ENCODE results near the gene PEX12.
A peak's percentile ranks its signal among the peaks of the same experiment; 100 is the strongest.
"Not testable (repeated sequence)": the region's sequence is repeated elsewhere in the genome, so short reads cannot be mapped to it uniquely, and the experiment has no call there.

The PEX12 gene
- 4.7 to 9.7 (median 7.3) reads per million in 3 donors for total RNA-seq

GRCh38 chr17:35578197-35578928, at the start of gene PEX12:
TSS of gene PEX12 (minus strand) at chr17:35578571. CDS start at chr17:35578021, 550 bp downstream.
- peak within 1 kb of the TSS; percentile 90 for H3K4me3 ChIP-seq (ENCODE audit: insufficient read depth, low read depth, low read length, poor library complexity, severe bottlenecking)
- H3K4me1 ChIP-seq (ENCODE audit: control insufficient read depth, insufficient read depth, low read length, poor library complexity, severe bottlenecking) = peaks cover 16% of the 10 kb centered on the region
- DNase-seq = peak; percentile 78 to 86 (median 83)
- no peaks in the 10 kb centered on the region for H3K9me3 ChIP-seq (ENCODE audit: control insufficient read depth, low read length)
- peak within 1 kb of the TSS; percentile 96 for H3K27ac ChIP-seq (ENCODE audit: insufficient read depth, low read length, poor library complexity, severe bottlenecking)
- peaks cover 21% of the 10 kb centered on the region for H3K36me3 ChIP-seq (ENCODE audit: control insufficient read depth, insufficient read depth, low read length)
- no peaks in the 10 kb centered on the region for H3K27me3 ChIP-seq (replicated peaks; ENCODE audit: control insufficient read depth, insufficient read depth, low read length, poor library complexity, severe bottlenecking)

- no peaks in the 10 kb centered on the region for H3K27me3 ChIP-seq (replicated peaks; ENCODE audit: control insufficient read depth, insufficient read depth, low read length, poor library complexity, severe bottlenecking)
- no peak for DNase-seq
- no peaks in the 10 kb centered on the region for H3K9me3 ChIP-seq (ENCODE audit: control insufficient read depth, low read length)
- no peaks in the 10 kb centered on the region for H3K4me1 ChIP-seq (ENCODE audit: control insufficient read depth, insufficient read depth, low read length, poor library complexity, severe bottlenecking)
- peaks cover 61% of the 10 kb centered on the region for H3K36me3 ChIP-seq (ENCODE audit: control insufficient read depth, insufficient read depth, low read length)
- no peak overlapping the region for H3K4me3 ChIP-seq (ENCODE audit: insufficient read depth, low read depth, low read length, poor library complexity, severe bottlenecking)
- H3K27ac ChIP-seq (ENCODE audit: insufficient read depth, low read length, poor library complexity, severe bottlenecking) = no peak overlapping the region
Observed at GRCh38 chr17:35627417-35627816, 49.0 kb upstream of the PEX12 start.

GRCh38 chr17:35621768-35622167, 43.4 kb upstream of the PEX12 start:
- Histone ChIP-seq H3K9me3 (ENCODE audit: control insufficient read depth, low read length) (no peaks in the 10 kb centered on the region), H3K4me3 (ENCODE audit: insufficient read depth, low read depth, low read length, poor library complexity, severe bottlenecking) (no peak overlapping the region), H3K4me1 (ENCODE audit: control insufficient read depth, insufficient read depth, low read length, poor library complexity, severe bottlenecking) (no peaks in the 10 kb centered on the region), H3K36me3 (ENCODE audit: control insufficient read depth, insufficient read depth, low read length) (peaks cover 28% of the 10 kb centered on the region), H3K27ac (ENCODE audit: insufficient read depth, low read length, poor library complexity, severe bottlenecking) (no peak overlapping the region), H3K27me3 (replicated peaks; ENCODE audit: control insufficient read depth, insufficient read depth, low read length, poor library complexity, severe bottlenecking) (no peaks in the 10 kb centered on the region)
- DNase-seq = no peak

GRCh38 chr17:35618628-35619027, 40.3 kb upstream of the PEX12 start:
- no peak for DNase-seq
- H3K27me3 ChIP-seq (replicated peaks; ENCODE audit: control insufficient read depth, insufficient read depth, low read length, poor library complexity, severe bottlenecking) = no peaks in the 10 kb centered on the region
- no peaks in the 10 kb centered on the region for H3K9me3 ChIP-seq (ENCODE audit: control insufficient read depth, low read length)

GRCh38 chr17:35617505-35617904, 39.1 kb upstream of the PEX12 start:
- Histone ChIP-seq H3K27me3 (replicated peaks; ENCODE audit: control insufficient read depth, insufficient read depth, low read length, poor library complexity, severe bottlenecking) (no peaks in the 10 kb centered on the region), H3K36me3 (ENCODE audit: control insufficient read depth, insufficient read depth, low read length) (peaks cover 6% of the 10 kb centered on the region), H3K4me1 (ENCODE audit: control insufficient read depth, insufficient read depth, low read length, poor library complexity, severe bottlenecking) (no peaks in the 10 kb centered on the region), H3K9me3 (ENCODE audit: control insufficient read depth, low read length) (no peaks in the 10 kb centered on the region), H3K27ac (ENCODE audit: insufficient read depth, low read length, poor library complexity, severe bottlenecking) (no peak overlapping the region), H3K4me3 (ENCODE audit: insufficient read depth, low read depth, low read length, poor library complexity, severe bottlenecking) (no peak overlapping the region)
- DNase-seq = no peak

More at GRCh38 chr17:35618628-35619027, 40.3 kb upstream of the PEX12 start:
- H3K4me3 ChIP-seq (ENCODE audit: insufficient read depth, low read depth, low read length, poor library complexity, severe bottlenecking) = no peak overlapping the region
- peaks cover 6% of the 10 kb centered on the region for H3K36me3 ChIP-seq (ENCODE audit: control insufficient read depth, insufficient read depth, low read length)
- no peaks in the 10 kb centered on the region for H3K4me1 ChIP-seq (ENCODE audit: control insufficient read depth, insufficient read depth, low read length, poor library complexity, severe bottlenecking)
- H3K27ac ChIP-seq (ENCODE audit: insufficient read depth, low read length, poor library complexity, severe bottlenecking) = no peak overlapping the region

GRCh38 chr17:35616536-35616935, 38.2 kb upstream of the PEX12 start:
- peaks cover 6% of the 10 kb centered on the region for H3K36me3 ChIP-seq (ENCODE audit: control insufficient read depth, insufficient read depth, low read length)

GRCh38 chr17:35614810-35615209, 36.4 kb upstream of the PEX12 start:
- Histone ChIP-seq H3K27ac (ENCODE audit: insufficient read depth, low read length, poor library complexity, severe bottlenecking) (no peak overlapping the region), H3K27me3 (replicated peaks; ENCODE audit: control insufficient read depth, insufficient read depth, low read length, poor library complexity, severe bottlenecking) (no peaks in the 10 kb centered on the region), H3K9me3 (ENCODE audit: control insufficient read depth, low read length) (no peaks in the 10 kb centered on the region), H3K36me3 (ENCODE audit: control insufficient read depth, insufficient read depth, low read length) (peaks cover 13% of the 10 kb centered on the region), H3K4me3 (ENCODE audit: insufficient read depth, low read depth, low read length, poor library complexity, severe bottlenecking) (no peak overlapping the region), H3K4me1 (ENCODE audit: control insufficient read depth, insufficient read depth, low read length, poor library complexity, severe bottlenecking) (no peaks in the 10 kb centered on the region)
- DNase-seq = no peak

More at GRCh38 chr17:35616536-35616935, 38.2 kb upstream of the PEX12 start:
- DNase-seq = no peak
- H3K9me3 ChIP-seq (ENCODE audit: control insufficient read depth, low read length) = no peaks in the 10 kb centered on the region
- H3K27ac ChIP-seq (ENCODE audit: insufficient read depth, low read length, poor library complexity, severe bottlenecking) = no peak overlapping the region
- no peaks in the 10 kb centered on the region for H3K27me3 ChIP-seq (replicated peaks; ENCODE audit: control insufficient read depth, insufficient read depth, low read length, poor library complexity, severe bottlenecking)
- H3K4me3 ChIP-seq (ENCODE audit: insufficient read depth, low read depth, low read length, poor library complexity, severe bottlenecking) = no peak overlapping the region
- no peaks in the 10 kb centered on the region for H3K4me1 ChIP-seq (ENCODE audit: control insufficient read depth, insufficient read depth, low read length, poor library complexity, severe bottlenecking)

GRCh38 chr17:35612924-35613521, 34.7 kb upstream of the PEX12 start:
- Histone ChIP-seq H3K27me3 (replicated peaks; ENCODE audit: control insufficient read depth, insufficient read depth, low read length, poor library complexity, severe bottlenecking) (no peaks in the 10 kb centered on the region), H3K36me3 (ENCODE audit: control insufficient read depth, insufficient read depth, low read length) (peaks cover 26% of the 10 kb centered on the region), H3K4me1 (ENCODE audit: control insufficient read depth, insufficient read depth, low read length, poor library complexity, severe bottlenecking) (no peaks in the 10 kb centered on the region), H3K4me3 (ENCODE audit: insufficient read depth, low read depth, low read length, poor library complexity, severe bottlenecking) (no peak overlapping the region), H3K9me3 (ENCODE audit: control insufficient read depth, low read length) (no peaks in the 10 kb centered on the region), H3K27ac (ENCODE audit: insufficient read depth, low read length, poor library complexity, severe bottlenecking) (no peak overlapping the region)
- no peak for DNase-seq

GRCh38 chr17:35610746-35611145, 32.4 kb upstream of the PEX12 start:
- DNase-seq; H3K27ac ChIP-seq (ENCODE audit: insufficient read depth, low read length, poor library complexity, severe bottlenecking); H3K27me3 ChIP-seq (replicated peaks; ENCODE audit: control insufficient read depth, insufficient read depth, low read length, poor library complexity, severe bottlenecking); H3K9me3 ChIP-seq (ENCODE audit: control insufficient read depth, low read length); H3K4me1 ChIP-seq (ENCODE audit: control insufficient read depth, insufficient read depth, low read length, poor library complexity, severe bottlenecking); H3K4me3 ChIP-seq (ENCODE audit: insufficient read depth, low read depth, low read length, poor library complexity, severe bottlenecking): not testable (repeated sequence)
- H3K36me3 ChIP-seq (ENCODE audit: control insufficient read depth, insufficient read depth, low read length) = peaks cover 35% of the 10 kb centered on the region

- H3K4me1 ChIP-seq (ENCODE audit: control insufficient read depth, insufficient read depth, low read length, poor library complexity, severe bottlenecking) = no peaks in the 10 kb centered on the region
- no peak overlapping the region for H3K4me3 ChIP-seq (ENCODE audit: insufficient read depth, low read depth, low read length, poor library complexity, severe bottlenecking)
- H3K9me3 ChIP-seq (ENCODE audit: control insufficient read depth, low read length) = no peaks in the 10 kb centered on the region
- no peaks in the 10 kb centered on the region for H3K27me3 ChIP-seq (replicated peaks; ENCODE audit: control insufficient read depth, insufficient read depth, low read length, poor library complexity, severe bottlenecking)
- DNase-seq = no peak
- no peak overlapping the region for H3K27ac ChIP-seq (ENCODE audit: insufficient read depth, low read length, poor library complexity, severe bottlenecking)
- peaks cover 42% of the 10 kb centered on the region for H3K36me3 ChIP-seq (ENCODE audit: control insufficient read depth, insufficient read depth, low read length)
Observed at GRCh38 chr17:35609831-35610230, 31.5 kb upstream of the PEX12 start.
